OCI-LY1 (cell line): Measurements from ENCODE around the gene PDE8A.

Experiments used
- H2AFZ ChIP-seq: fragments of 200-600 bp; sonication (generic), shearing (Covaris generic); 2 replicates; pipeline ENCODE4 v1.6.0; 2014; ENCODE audit warnings: antibody characterized with exemption, mild to moderate bottlenecking, low read length
- H3F3A ChIP-seq: fragments of 200-600 bp; sonication (generic), shearing (Covaris generic); 2 replicates; pipeline ENCODE4 v1.6.0; 2014; ENCODE audit warnings: mild to moderate bottlenecking, antibody characterized with exemption, low read length, moderate library complexity; ENCODE audit not compliant: insufficient read depth
- H3K27ac ChIP-seq: fragments of 200-600 bp; sonication (generic); 2 replicates; pipeline ENCODE4 v1.5.1; 2014; ENCODE audit warnings: low read length, mixed run types, mild to moderate bottlenecking, low read depth; ENCODE audit not compliant: poor library complexity, severe bottlenecking
- H3K27me3 ChIP-seq: fragments of 200-600 bp; sonication (generic); 2 replicates; pipeline ENCODE4 v1.6.0; 2014; ENCODE audit warnings: antibody characterized with exemption, mild to moderate bottlenecking, low read length, moderate library complexity; ENCODE audit not compliant: insufficient read depth
- H3K36me3 ChIP-seq: fragments of 200-600 bp; sonication (generic); 2 replicates; pipeline ENCODE4 v1.6.1; 2014; ENCODE audit warnings: mild to moderate bottlenecking, antibody characterized with exemption, low read length, moderate library complexity, mixed read lengths; ENCODE audit not compliant: insufficient read depth
- H3K4me1 ChIP-seq: fragments of 200-600 bp; sonication (generic); 2 replicates; pipeline ENCODE4 v1.5.1; 2014; ENCODE audit warnings: mild to moderate bottlenecking, low read length, moderate library complexity; ENCODE audit not compliant: insufficient read depth, severe bottlenecking
- H3K4me2 ChIP-seq: fragments of 200-600 bp; sonication (generic), shearing (Covaris generic); 2 replicates; pipeline ENCODE4 v1.6.1; 2014; ENCODE audit warnings: low read length
- H3K4me3 ChIP-seq: fragments of 200-600 bp; sonication (generic); 2 replicates; pipeline ENCODE4 v1.5.1; 2014; ENCODE audit warnings: low read length, low read depth, mild to moderate bottlenecking, mixed read lengths; ENCODE audit not compliant: poor library complexity, severe bottlenecking
- H3K79me2 ChIP-seq: fragments of 200-600 bp; shearing (Covaris generic); 2 replicates; pipeline ENCODE4 v1.6.1; 2016; ENCODE audit warnings: mixed run types, low read length, mixed read lengths; ENCODE audit not compliant: insufficient read depth
- H3K9ac ChIP-seq: fragments of 200-600 bp; sonication (generic), shearing (Covaris generic); 2 replicates; pipeline ENCODE4 v1.6.1; 2014; ENCODE audit warnings: mild to moderate bottlenecking, low read length, mixed read lengths
- H3K9me2 ChIP-seq: fragments of 200-600 bp; sonication (generic), shearing (Covaris generic); 2 replicates; pipeline ENCODE4 v1.6.1; 2014; ENCODE audit warnings: low read depth, mild to moderate bottlenecking, low read length, mixed read lengths
- H3K9me3 ChIP-seq: fragments of 200-600 bp; shearing (Covaris generic); 2 replicates; pipeline ENCODE4 v1.6.1; 2014; ENCODE audit warnings: low read length, mixed read lengths
- H4K20me1 ChIP-seq: fragments of 200-600 bp; sonication (generic), shearing (Covaris generic); 2 replicates; pipeline ENCODE4 v1.6.0; 2016; ENCODE audit warnings: mild to moderate bottlenecking, low read length; ENCODE audit not compliant: insufficient read depth
- EZH2 ChIP-seq: fragments of 200-600 bp; sonication (generic), shearing (Covaris generic); IDR thresholded peaks from 2 replicates; pipeline ENCODE4 v1.8.0; 2017; ENCODE audit warnings: borderline replicate concordance, mixed run types, mild to moderate bottlenecking, antibody characterized with exemption, low read length, moderate library complexity, mixed read lengths
- TF ChIP-seq, protein P1 (sequence below): fragments of 200-600 bp; sonication (generic), shearing (Covaris generic); IDR thresholded peaks from 2 replicates; pipeline ENCODE4 v1.5.1; 2017; ENCODE audit warnings: mild to moderate bottlenecking, antibody characterized with exemption, low read length, moderate library complexity, mixed read lengths

PDE8A gene

DNA sequence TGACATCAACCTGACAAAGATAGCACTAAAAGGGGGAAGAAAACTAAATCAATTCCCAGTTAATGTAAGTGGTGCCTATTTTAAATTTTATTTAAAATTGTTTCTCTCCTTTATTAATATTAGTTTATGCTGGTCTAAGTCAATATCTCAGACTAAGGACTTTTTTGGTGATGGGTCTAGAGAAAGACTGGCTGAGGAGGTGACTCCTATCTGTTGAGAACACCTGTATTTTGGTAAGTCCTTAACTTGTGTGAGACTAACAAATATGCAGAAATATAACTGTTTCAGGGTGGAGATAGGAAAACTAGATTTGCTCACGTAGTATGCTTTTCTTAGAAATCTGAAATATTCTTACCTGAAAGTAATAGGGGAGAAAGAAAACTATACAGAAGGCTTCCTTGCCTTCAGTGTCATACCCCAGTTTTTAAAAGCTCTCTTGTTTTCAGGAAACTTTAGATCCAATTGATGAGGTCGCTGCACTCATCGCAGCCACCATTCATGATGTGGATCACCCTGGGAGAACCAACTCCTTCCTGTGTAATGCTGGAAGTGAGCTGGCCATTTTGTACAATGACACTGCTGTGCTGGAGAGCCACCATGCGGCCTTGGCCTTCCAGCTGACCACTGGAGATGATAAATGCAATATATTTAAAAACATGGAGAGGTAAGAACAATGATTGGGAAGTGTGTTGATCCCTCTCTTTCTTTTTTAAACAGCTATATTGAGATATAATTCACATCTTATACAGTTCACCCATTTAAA lies 138.9 kb downstream of the PDE8A start:
- no peaks in the 10 kb centered on the region for H3K9me2 ChIP-seq
- no peak overlapping the region for H3K4me3 ChIP-seq
- no peak overlapping the region for H3K4me2 ChIP-seq
- TF ChIP-seq EZH2 = no peak
- TF ChIP-seq, protein P1, sequence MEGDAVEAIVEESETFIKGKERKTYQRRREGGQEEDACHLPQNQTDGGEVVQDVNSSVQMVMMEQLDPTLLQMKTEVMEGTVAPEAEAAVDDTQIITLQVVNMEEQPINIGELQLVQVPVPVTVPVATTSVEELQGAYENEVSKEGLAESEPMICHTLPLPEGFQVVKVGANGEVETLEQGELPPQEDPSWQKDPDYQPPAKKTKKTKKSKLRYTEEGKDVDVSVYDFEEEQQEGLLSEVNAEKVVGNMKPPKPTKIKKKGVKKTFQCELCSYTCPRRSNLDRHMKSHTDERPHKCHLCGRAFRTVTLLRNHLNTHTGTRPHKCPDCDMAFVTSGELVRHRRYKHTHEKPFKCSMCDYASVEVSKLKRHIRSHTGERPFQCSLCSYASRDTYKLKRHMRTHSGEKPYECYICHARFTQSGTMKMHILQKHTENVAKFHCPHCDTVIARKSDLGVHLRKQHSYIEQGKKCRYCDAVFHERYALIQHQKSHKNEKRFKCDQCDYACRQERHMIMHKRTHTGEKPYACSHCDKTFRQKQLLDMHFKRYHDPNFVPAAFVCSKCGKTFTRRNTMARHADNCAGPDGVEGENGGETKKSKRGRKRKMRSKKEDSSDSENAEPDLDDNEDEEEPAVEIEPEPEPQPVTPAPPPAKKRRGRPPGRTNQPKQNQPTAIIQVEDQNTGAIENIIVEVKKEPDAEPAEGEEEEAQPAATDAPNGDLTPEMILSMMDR = no peak
- H3K36me3 ChIP-seq = no peaks in the 10 kb centered on the region
- no peaks in the 10 kb centered on the region for H3K79me2 ChIP-seq
- no peak overlapping the region for H2AFZ ChIP-seq
- no peaks in the 10 kb centered on the region for H3K27me3 ChIP-seq
- no peak overlapping the region for H3K9ac ChIP-seq
- no peaks in the 10 kb centered on the region for H3K4me1 ChIP-seq
- H3K27ac ChIP-seq = no peak overlapping the region
- no peaks in the 10 kb centered on the region for H3F3A ChIP-seq
- no peaks in the 10 kb centered on the region for H3K9me3 ChIP-seq
- no peaks in the 10 kb centered on the region for H4K20me1 ChIP-seq

DNA sequence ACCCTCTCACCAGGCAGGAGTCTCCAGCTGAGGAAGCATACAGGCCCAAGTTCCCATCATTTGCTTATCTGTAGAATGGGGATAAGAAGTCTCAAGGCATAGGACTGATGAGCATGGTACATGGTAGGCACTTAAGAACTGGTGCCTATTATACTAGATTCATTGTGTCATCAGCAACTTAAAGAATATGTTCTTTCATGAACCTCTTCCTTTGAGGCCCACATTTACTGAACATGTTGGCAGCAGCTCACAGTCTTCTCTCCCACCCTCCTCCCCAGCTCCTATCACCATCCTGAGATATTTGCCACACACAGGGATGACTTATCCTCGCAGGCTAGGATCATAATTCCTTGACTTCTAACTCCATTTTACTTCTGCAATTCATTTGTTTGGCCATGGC lies 142.5 kb downstream of the PDE8A start:
- Histone ChIP-seq H4K20me1 (no peaks in the 10 kb centered on the region), H3K9ac (no peak overlapping the region), H3K4me3 (no peak overlapping the region), H3K27ac (no peak overlapping the region), H3K9me2 (no peaks in the 10 kb centered on the region), H3K79me2 (no peaks in the 10 kb centered on the region), H3K27me3 (no peaks in the 10 kb centered on the region), H2AFZ (no peak overlapping the region), H3K36me3 (no peaks in the 10 kb centered on the region), H3K4me2 (no peak overlapping the region), H3F3A (no peaks in the 10 kb centered on the region), H3K9me3 (no peaks in the 10 kb centered on the region), H3K4me1 (no peaks in the 10 kb centered on the region)
- TF ChIP-seq, protein P1 = no peak
- TF ChIP-seq EZH2 = no peak

- no peaks in the 10 kb centered on the region for H4K20me1 ChIP-seq
- no peak overlapping the region for H3K27ac ChIP-seq
- H3K79me2 ChIP-seq = no peaks in the 10 kb centered on the region
- TF ChIP-seq, protein P1 = no peak
- no peak for TF ChIP-seq EZH2
- H2AFZ ChIP-seq = no peak overlapping the region
- H3K36me3 ChIP-seq = no peaks in the 10 kb centered on the region
- H3K4me3 ChIP-seq = no peak overlapping the region
- no peaks in the 10 kb centered on the region for H3K27me3 ChIP-seq
- H3K9me2 ChIP-seq = no peaks in the 10 kb centered on the region
- H3K4me2 ChIP-seq = no peak overlapping the region
- H3K9me3 ChIP-seq = no peaks in the 10 kb centered on the region
- no peaks in the 10 kb centered on the region for H3F3A ChIP-seq
- H3K9ac ChIP-seq = no peak overlapping the region
- no peaks in the 10 kb centered on the region for H3K4me1 ChIP-seq
Observed at GRCh38 chr15:85125056-85125661, 143.5 kb downstream of the PDE8A start.
